ENCODE results near the gene SALL4.

Gene SALL4

DNA sequence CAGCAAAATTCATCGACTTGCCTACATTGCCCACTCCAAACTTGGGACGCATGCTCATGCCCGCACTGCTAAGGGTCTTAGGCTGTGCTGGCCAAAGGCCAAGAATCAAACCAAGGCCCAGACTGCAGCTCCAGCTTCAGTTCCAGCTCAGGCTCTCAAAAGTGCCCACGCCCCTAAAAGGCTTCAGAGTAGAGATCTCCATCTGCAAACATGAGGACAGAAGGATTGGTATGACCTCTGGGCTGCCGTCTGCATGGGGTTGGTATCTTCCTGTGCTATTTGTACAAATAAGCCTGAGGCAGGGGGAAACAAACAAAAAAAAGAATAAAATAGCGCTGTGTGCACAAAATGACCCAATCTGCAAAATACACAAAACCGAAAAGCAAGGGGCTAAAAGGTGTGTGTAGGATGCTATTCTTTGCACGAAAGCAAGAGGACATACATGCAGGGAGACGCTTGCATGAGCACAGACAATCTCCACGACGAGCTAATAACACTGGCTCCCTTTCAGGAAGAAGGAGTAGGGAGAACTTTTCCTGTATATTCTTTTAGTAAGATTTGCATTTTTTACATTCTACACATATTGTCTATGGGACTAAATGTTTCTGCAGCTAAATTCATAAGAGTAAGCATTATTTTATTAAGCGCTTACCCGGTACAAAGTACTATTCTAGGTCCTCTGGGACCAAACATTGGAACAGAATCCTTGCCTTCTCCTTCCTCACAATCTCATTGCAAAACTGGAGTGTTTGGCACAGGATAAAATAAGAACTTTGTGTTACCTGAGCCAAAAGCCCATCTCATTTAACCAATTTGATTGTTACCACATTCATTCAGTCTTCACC lies 67.2 kb downstream of the SALL4 start:
- DNase-seq: no peak

DNA sequence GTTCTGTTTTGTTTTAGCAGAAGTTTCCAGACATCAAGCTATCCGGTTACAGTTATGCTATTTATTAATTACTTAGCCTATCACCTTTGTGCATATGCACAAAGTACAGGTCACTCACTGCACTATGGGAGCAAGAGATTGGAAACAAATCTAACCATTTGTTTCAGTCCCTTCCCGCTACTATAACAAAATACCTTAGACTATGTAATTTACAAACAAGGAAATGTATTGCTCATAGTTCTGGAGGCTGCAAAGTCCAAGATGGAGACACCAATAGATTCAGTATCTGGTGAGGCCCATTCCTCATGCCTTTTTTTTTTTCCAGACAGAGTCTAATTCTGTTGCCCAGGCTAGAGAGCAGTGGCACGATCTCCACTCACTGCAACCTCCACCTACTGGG lies 69.3 kb downstream of the SALL4 start:
- DNase-seq: no peak
